Progenitor cell of endocrine pancreas (in vitro differentiated cells): ENCODE measurements around the gene FNIP1. TPM values are rescaled to one million over a fixed set of nuclear protein-coding genes. Genes with fewer than 3 reads are reported as not detected.

Experiments
- DNase-seq: peaks from one replicate; pipeline ENCODE4 v3.0.0; 2021; ENCODE audit warnings: low spot score; ENCODE audit not compliant: unreplicated experiment
- H3K27ac Mint-ChIP-seq: 2 replicates; pipeline ENCODE4 v1.8.0; 2021; ENCODE audit warnings: mild to moderate bottlenecking, moderate library complexity, mixed read lengths
- H3K27me3 Mint-ChIP-seq: 2 replicates; pipeline ENCODE4 v1.8.0; 2021; ENCODE audit warnings: mixed read lengths
- H3K36me3 Mint-ChIP-seq: 2 replicates; pipeline ENCODE4 v1.8.0; 2022; ENCODE audit warnings: mixed read lengths; ENCODE audit not compliant: insufficient read depth
- H3K4me1 Mint-ChIP-seq: 2 replicates; pipeline ENCODE4 v1.8.0; 2021; ENCODE audit warnings: low read depth, mixed read lengths
- H3K4me3 Mint-ChIP-seq: 2 replicates; pipeline ENCODE4 v1.8.0; 2021; ENCODE audit warnings: low read depth, mild to moderate bottlenecking, moderate library complexity, mixed read lengths
- H3K9me3 Mint-ChIP-seq: 2 replicates; pipeline ENCODE4 v1.8.0; 2021; ENCODE audit warnings: low read depth, mixed read lengths
- CTCF ChIP-seq: fragments of 200-600 bp; sonication (generic); IDR thresholded peaks from one replicate; pipeline ENCODE4 v1.5.0; 2021; ENCODE audit warnings: antibody characterized with exemption, mild to moderate bottlenecking; ENCODE audit not compliant: unreplicated experiment
- total RNA-seq: library from RNA; stranded (reverse); gene quantifications from 2 replicates; pipeline ENCODE4 v1.2.1, GENCODE V29; 2021

The FNIP1 gene
- total RNA-seq, 1 donor from 2014 or later = 28.8 TPM

DNA sequence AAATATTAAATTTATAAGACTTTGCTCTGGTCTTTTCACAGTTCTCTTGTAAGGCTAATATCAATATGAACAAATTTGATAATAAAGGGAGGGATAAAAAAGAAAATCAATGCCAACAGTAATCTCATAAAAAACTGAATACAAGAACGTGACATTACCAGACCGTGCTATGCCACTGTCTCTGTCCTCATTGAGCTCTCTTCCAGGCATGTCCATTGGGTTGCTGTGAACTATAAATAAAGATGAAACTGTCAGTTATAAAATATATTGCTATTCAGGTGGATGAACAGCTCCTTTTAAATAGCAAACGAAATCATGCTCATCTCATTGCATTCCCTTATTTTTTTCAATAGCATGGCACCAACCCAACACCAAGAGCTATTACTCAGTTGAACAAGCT, 87.8 kb downstream of the FNIP1 start:
- Mint-ChIP-seq H3K9me3 (peaks cover 4% of the 10 kb centered on the region), H3K4me1 (no peaks in the 10 kb centered on the region), H3K4me3 (no peak overlapping the region), H3K27me3 (no peaks in the 10 kb centered on the region), H3K36me3 (peaks cover 20% of the 10 kb centered on the region), H3K27ac (no peak overlapping the region)
- DNase-seq = no peak
- TF ChIP-seq CTCF = no peak

- TF ChIP-seq CTCF = no peak
- no peak overlapping the region for H3K4me3 Mint-ChIP-seq
- no peaks in the 10 kb centered on the region for H3K4me1 Mint-ChIP-seq
These were observed 90.5 kb downstream of the FNIP1 start for GRCh38 chr5:131706281-131706680.

GRCh38 chr5:131694926-131695325, 101.9 kb downstream of the FNIP1 start:
- H3K36me3 Mint-ChIP-seq = peaks cover 40% of the 10 kb centered on the region
- TF ChIP-seq CTCF = no peak
- peaks cover 11% of the 10 kb centered on the region for H3K9me3 Mint-ChIP-seq
- H3K4me1 Mint-ChIP-seq = peaks cover 2% of the 10 kb centered on the region
- H3K4me3 Mint-ChIP-seq = no peak overlapping the region
- no peak overlapping the region for H3K27ac Mint-ChIP-seq
- DNase-seq = no peak
- H3K27me3 Mint-ChIP-seq = no peaks in the 10 kb centered on the region

More at GRCh38 chr5:131706281-131706680, 90.5 kb downstream of the FNIP1 start:
- H3K27ac Mint-ChIP-seq = no peak overlapping the region
- DNase-seq = no peak
- H3K27me3 Mint-ChIP-seq = no peaks in the 10 kb centered on the region
- H3K36me3 Mint-ChIP-seq = peaks cover 27% of the 10 kb centered on the region
- H3K9me3 Mint-ChIP-seq = no peaks in the 10 kb centered on the region

DNA sequence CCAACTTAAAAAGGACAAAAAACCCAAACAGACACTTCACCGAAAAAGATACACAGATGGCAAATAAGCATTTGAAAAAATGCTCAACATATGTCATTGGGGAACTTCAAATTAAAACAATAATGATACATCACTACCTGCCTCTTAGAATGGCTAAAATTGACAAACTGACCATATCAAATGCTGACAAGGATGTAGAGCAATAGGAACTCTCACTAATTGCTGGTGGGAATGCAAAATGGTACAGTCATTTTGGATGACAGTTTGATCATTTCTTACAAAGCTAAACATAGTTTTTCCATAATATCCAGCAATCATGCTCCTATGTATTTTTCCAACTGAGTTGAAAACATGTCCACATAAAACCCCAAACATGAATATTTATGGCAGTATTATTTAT, 102.9 kb downstream of the FNIP1 start:
- TF ChIP-seq CTCF = no peak
- Mint-ChIP-seq H3K36me3 (peaks cover 42% of the 10 kb centered on the region), H3K4me3 (no peak overlapping the region), H3K27me3 (no peaks in the 10 kb centered on the region), H3K4me1 (peaks cover 2% of the 10 kb centered on the region), H3K9me3 (peaks cover 11% of the 10 kb centered on the region), H3K27ac (no peak overlapping the region)
- DNase-seq = no peak

- no peak for TF ChIP-seq CTCF
- Mint-ChIP-seq H3K27ac (peak overlapping the region; percentile 10), H3K4me3 (no peak overlapping the region), H3K4me1 (peaks cover 1% of the 10 kb centered on the region), H3K36me3 (peaks cover 13% of the 10 kb centered on the region), H3K9me3 (peaks cover 3% of the 10 kb centered on the region), H3K27me3 (no peaks in the 10 kb centered on the region)
- no peak for DNase-seq
These were observed 111.2 kb downstream of the FNIP1 start for GRCh38 chr5:131685516-131686171.
